HG02943 (cell line): Measurements from ENCODE around the gene GLB1L2.

Source experiments
- ATAC-seq: cut with Tn5 transposase; IDR thresholded peaks from one replicate; pipeline ENCODE4 v1.9.1; 2021; ENCODE audit warnings: mild to moderate bottlenecking, low read depth, moderate library complexity; ENCODE audit not compliant: unreplicated experiment

GLB1L2 gene

DNA sequence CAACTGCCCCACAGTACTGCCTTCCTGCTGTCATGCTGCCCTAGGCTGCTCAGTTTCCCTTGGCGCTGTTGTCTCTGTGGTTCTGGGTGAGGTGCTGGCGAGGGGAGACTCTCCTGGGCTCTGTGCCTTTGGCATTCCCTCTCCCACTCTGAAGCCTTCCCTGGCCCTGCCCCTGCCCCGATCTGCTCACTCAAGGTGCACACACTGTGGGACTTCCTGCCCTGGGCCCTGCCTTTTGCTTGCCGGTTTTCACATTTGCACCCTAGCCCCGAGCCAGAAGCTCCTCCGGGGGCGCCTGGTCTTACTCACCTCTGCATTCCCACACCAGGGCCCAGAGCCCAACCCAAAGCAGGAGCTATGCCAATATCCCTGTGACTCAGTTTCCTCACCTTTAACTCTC, 68.2 kb downstream of the GLB1L2 start:
- no peak for ATAC-seq

DNA sequence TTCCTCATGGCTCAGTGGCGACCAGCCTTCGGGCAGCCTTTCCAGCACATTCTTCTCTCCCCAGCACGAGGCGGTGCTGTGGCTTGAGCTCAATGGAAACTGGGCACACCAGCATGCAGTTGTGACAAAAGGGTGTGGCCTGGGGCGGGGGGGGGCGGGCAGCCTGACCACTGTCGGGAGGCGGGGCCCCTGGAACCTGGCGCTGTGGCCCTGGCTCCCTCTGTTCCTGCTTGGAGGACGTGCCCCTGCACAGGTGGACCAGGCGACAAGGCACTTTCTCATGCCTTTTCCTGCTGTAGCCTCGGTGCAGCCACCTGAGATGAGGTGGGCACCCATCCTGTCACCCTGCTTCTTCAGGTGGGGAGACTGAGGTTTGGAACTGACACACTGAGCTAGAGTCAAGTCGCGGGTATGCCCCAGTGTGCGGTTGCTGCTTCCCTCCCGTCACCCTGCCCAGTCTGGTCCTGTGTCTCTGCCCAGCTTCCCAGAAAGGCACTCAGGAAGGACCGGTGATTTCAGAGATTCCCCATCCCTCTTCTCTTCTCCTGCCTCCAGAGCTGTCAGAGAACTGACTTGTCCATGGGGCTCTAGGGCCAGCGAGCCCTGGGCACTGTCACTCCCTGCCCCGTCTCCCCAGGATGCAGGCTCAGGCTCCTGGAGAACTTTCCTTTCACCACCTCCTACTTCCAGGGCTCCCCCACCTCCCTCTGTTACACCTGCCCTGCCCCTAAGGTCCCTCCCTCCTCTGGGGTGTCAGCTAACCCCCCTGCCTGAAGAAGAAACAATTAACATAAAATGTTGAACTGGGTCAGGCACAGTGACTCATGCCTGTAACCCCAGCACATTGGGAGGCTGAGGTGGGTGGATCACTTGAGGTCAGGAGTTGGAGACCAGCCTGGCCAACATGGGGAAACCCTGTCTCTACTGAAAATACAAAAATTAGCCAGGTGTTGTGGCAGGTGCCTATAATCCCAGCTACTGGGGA, 70.3 kb downstream of the GLB1L2 start:
- no peak for ATAC-seq

DNA sequence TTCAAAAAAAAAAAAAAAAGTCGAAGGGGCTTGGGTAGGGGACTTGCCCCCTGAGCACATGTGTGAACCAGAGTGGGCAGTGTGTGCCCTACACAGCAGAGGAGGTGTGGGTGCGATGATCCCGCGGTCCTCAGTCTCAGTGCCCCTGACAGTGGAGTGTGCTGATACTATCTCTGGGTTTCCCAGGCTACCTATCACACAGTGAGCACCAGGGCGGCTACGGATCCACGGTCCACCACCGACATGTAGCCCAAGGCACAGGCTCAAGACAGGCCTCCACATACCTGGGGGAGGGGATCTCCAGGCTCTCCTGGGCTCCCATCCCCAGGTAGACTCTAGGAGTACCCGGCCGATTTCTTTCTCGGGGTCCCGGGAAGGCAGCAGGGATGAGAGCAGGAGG, 71.1 kb downstream of the GLB1L2 start:
- no peak for ATAC-seq

DNA sequence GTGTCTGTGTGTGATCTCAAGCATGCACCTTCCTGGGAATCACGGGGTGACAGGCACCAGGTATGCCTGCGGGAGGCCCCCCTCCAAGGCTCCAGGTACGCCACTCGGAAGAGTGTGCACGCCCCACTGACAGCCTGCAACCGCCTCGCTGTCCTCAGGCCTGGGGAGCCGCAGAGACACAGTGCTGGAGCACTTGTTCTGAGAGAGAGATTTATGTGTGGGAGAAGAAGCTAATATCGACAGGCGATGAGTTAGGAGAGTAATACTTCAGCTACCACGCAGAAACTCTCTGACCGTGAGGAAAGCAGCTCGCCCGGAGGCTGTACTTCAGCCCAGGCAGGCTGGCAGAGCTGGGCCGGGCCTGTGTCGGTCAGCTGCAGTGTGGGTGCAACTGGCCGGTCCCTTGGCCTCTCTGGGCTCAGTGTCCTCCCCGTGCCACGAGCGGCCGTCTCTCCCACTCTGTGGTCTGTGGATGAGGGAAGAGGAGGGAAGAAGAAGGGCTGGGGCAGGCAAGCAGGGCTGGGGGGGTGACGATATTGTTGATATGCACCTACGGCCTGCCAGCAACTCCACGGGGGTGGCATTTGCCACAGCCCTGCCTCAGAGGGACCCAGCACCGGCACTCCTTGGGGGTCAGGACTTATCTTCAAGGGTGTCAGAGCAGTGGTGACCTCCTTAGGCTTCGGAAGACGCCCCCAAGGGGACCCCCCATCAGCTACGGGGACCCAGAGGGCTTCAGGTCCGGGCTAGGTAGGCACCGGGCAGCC, 73.0 kb downstream of the GLB1L2 start:
- ATAC-seq = no peak

DNA sequence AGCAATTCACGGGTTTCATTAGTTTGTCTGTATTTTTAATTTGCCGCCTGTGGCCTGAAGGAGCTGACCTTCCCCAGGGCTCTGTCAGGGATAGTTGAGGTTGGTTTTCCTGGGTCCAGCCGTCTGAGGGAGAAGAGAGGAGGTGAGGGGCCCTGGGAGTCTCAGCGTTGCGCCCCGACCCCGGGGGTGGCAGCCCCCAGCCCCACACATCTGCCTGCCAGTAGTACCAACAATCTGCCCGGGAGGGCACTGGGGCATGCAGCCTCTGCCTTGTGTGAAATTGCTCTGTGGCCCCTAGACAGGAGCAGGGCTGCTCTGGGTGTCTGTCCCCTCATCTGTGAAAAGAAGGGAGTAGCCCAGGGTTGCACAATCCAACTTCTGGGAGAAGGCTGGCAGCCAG, 73.6 kb downstream of the GLB1L2 start:
- no peak for ATAC-seq

DNA sequence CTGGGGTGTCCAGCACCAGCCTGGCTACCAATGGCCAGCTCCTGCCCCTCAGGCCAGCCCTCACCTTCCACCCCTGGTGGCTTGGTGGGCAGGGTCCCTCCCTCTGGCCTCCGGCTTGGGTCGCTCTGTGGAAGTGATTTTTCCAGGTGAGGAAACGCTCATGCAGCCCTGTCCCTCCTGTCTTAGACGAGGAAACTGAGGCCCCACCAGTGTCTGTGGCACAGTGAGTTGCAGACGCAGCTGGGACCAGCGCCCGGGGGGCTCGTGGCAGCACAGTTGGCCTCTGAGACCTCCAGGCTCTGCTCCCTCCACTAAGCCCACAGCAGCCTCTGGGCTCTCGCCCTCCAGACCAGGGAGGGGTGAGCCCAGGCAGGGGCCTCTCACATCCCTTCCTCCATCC, 74.1 kb downstream of the GLB1L2 start:
- no peak for ATAC-seq

DNA sequence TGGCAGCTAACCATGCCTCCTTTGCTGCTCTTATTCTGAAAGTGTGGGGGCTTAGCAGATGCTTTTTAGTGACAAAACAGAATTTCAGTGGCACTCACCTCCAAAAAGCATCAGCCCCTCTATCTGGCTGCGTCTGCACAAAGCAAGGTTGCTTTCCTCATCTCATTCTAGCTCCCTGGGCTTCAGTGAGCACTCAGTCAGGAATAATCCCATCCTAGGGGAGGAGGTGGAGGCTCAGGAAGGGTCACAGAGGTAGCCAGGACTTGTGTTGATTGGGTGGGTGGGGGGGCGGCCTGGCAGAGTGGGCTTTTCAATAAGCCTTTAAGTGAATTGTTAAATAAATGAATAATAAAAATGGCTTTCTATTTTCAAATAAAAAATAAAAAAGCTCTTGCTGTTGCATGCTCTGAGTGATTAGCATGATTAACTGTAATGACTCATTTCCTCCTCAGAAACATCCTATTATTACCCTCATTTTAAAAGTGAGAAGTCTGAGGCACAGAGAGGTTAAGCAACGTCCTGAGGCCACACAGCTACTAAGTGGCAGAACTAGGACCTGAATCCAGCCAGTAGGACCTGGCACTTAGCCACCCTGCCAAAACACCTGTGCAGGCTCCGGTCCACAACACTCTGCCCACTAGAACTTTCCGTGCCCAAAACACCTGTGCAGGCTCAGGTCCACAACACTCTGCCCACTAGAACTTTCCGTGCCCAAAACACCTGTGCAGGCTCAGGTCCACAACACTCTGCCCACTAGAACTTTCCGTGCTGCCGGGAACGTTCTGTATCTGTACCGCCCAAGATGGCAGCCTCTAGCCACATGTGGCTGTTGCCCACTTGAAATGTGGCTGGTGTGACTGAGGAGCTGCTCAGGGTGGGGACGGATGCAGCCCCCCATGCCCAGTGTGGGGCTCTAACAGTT, 74.7 kb downstream of the GLB1L2 start:
- no peak for ATAC-seq

DNA sequence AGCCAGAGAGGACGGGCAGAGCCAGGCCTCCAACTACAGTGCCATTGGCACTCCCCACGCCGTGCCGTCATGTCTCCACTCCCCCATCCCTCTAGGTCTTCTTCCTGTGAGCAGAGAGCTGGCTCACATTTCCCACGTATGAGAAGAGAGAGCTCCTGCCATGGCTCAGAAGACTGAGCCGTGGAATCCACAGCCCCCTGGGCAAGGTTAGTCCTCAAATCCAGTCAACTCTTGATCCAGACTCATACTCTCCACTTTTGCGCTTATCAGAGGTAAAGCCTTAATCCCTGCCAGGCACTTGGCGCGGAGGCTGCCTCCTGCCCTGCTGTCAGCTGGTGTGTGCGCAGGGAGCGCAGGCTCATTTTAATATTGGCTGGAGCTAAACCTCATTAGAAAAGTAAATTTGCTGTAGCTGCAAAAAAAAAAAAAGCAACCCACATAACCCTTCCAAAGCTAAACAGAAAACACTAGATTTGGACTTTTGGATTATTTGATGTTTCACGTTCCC, 75.6 kb downstream of the GLB1L2 start:
- no peak for ATAC-seq

DNA sequence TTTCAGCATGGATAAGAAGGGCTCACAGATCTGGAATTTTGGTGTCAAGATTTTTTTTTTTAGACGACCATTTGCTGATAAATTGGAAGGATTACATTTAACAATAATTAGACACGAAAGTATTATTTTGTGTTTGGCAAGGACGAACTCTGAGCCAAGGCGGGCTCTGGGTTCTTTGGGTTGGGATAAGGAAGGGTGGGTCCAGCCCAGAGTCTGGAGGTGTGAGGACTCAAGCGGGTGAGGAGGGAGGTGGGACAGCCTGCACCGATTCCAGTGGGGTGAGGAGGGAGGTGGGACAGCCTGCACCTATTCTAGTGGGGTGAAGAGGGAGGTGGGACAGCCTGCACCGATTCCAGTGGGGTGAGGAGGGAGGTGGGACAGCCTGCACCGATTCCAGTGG, 76.1 kb downstream of the GLB1L2 start:
- no peak for ATAC-seq

DNA sequence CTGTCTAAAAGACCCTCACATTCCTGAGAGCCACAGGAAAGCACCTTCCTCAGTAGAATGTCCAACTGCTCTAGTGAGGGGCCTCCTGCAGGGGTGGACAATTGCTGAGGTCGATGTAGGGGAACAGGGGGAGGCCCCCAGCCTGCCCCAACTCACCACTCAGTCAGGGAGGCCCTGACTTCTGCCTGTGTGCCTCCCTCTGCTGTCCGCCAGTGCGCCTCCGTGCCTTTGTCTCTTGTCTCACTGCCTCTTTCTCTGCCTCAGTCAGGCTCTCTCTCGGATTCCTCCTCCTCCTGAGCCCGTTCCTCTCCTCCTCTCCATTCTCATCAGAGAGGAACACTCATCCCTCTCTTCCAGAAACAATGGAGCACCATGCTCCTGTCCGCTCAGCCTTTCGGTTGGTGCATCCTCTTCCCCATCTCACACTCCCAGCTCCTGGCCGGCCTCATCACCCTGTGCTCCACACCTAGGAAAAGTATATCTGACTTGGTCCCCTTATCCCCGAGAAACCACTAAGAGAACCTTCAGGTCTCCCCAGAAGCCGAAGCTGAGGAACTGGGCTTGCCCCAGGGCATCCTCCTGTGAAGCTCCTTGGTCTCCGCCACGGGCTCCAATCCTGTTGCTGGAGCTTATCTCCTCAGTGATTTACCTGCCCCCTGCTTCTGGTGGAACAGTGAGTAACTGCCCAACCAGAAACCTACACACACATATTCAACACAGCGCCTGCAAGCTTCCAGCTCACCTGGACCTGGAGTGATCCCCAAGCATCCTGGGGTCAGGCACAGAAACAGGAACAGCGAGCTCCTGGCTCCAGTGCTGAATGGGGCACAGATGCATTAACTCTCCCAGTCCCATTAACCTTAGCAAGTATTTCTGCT, 78.0 kb downstream of the GLB1L2 start:
- ATAC-seq = no peak

DNA sequence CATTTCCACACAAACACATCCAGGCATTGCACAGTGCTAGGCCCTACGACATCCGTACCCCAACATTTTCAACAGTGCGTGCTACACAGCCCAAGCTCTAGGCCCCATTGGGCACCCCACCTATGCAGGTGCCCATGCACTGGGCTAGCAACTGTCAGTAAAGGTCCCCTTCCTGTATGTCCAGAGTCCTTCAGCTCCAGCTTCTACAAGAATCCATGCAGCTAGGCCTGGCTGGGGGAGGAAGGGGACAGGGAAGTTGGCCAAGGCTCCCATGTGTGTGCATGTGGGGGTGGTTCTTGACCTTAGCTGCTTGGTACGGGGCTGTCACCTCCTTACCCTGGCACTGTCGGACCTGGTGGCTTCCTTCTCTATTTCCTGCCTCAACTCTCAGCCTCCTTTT, 79.0 kb downstream of the GLB1L2 start:
- ATAC-seq = no peak

DNA sequence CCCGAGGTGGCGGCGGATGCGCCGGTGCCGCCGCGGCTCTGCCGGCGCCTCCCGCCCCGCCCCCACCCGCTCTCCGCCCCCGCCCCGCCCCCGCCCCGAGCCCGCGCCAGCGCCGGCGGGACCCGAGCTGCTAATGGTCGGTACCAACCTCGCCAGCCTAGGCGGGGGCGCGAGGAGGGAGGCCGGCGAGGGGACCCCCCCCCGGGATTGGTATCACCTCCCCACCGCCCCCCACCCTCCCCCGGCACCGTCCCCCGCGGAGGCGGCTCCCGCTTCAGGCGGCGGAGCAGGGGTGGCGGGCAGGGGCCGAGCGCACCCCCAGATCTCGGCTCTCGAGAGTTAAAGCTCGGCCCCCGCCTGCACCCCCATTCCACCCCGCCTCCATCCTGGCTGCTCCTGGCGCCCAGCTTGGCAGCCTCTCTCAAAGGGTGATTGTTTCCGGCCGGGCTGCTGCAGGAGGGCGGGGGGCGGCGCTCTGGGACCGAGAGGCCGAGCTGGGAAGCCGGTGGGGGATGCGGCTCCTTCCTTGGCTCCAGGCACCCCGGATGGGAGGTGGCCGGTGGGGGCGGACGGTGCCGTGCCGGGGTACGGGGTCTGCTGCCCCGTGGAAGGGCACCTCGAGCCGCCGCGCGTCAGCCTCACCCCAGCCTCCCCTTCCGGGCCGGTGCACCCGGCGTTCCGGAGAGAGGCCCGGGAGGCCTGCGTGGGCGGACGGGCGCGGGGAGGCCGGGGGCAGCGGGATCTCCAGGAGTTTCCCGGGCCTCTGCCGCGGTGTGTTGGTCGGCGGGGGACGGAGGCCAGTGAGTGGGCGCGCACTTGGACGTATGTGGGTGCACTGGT, 80.6 kb downstream of the GLB1L2 start, which contains the start of gene B3GAT1:
Gene B3GAT1, minus strand, starts transcription at position 40 of the 840 bp plus-strand sequence. CDS start 24,583 bp downstream, outside the sequence.
- ATAC-seq = no peak

DNA sequence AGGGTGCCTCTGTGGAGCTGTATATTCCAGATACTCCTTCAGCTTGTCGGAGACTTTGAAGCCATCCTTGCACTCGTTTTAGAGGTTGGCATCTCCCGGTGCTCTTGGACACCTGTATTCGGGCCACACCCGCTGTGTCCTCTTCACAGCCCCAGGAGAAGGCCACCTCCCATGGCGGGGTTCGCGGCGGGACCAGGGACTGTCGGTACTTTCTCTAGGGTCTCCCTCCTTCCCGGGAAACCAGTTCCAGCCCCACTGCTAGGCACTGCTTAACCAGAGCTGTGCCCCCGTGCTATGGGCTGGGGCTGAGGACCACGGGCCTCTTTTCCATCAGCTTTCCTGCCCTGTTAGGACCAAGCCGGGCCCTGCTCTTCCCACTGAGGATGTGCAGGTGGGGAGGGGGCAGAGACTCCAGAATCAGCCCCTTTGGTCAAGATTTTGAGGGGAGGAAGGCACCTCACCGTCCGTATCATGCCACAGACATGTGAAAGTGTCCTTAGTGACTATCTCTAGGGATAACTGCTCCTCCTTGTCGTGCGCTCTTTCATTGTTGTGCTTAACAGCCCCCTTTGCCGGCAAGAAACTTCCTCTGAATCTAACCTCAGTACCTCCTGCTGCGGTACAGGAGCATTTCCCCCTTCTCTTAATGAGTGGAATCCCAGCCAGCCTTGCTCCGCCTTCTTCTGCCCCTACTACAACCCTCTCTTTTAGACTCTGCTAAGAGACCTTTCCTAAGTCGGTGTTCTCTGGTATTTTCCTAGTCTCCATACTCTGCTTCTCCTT, 81.4 kb downstream of the GLB1L2 start:
- no peak for ATAC-seq

DNA sequence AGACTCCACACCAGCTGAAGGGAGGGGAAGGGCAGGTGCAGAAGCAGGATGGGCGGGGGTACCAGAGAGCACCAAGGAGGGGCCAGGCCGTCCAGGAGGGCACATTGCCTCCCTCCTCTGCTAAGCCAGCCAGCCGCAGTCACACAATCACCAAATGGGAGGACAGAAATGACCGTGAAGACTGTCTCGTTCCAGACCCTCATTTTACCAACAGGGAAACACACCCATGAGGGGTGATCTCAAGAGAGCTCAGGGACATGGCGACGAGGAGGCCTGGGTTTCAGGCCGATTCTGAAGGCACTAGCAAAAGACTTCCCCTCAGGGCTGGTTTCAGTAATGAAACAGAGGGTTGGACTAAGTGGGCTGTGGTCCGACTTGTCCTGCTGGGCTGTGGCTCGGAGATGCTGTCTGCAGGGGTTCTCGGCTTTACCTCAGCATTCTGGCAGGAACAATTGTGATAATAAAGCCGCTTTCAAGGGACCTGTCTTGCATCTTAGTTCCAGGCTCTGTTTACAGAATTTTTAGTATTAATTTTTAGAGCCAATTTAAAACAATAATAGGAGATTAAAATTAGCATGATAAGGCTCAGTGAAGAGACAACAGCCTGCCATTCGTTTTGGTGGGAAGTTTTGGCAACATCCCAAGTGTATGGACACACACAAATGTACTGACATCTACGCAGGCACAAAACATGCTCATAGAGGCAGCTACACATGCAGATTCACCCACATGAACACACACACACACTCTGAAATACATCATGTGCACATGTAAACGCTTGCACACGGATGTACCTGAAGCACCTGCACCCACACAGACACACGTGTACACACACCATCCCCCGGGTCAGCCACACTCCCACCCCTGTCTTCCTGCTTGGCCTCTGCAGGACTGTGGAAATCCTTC, 82.3 kb downstream of the GLB1L2 start:
- ATAC-seq = no peak

DNA sequence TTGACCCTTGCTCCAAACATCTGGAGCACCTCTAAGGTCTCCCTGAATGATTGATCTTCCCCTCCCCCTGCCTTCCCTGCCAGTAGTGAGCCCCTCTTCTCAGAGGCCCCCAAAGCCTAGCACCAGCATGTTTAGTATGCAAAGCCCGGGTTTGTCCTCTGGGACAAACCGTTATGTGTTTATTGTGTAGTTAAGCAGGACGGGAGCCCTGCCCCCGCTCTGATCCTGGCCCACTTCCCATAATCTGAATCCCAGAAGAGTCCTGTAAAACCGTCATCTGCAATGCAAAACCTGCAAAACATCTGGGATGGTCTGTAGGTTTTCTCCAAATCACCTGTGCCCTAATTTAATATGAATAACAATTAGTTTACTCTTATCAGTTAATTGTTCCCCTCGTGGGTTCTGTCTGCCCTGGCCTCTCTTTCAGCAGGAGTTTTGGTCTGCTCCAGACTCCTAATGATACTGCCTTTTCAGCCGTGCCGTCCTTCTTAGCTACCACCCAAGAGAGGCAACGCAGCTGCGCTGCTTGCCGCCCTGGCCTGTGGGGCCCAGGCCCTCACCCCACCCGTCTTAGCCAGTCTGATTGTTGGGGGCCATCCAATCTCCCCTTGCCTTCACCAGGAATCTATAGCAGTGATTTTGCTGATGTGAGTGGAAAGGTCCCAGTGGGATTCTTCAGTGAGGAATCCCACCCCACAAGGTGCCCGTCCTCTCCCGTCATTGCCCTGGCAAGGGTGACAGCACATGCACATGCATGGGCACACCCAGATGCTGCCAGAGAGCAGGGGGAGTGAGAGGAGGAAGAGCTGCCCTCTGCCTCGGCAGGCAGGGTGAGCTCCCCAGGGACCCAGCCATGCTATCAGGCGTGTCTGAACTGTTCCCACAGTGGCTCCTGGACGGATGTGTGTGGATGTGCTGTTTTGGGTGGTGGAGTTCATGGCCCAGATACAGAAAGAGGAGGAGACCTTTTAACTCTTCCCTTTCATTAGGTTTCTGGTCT, 83.3 kb downstream of the GLB1L2 start:
- ATAC-seq = no peak
